Measurements from ENCODE around the gene UBE2D3. TPM values are rescaled to one million over a fixed set of nuclear protein-coding genes. Genes with fewer than 3 reads are reported as not detected.
A peak's percentile ranks its signal among the peaks of the same experiment; 100 is the strongest.
"Not testable (repeated sequence)": the region's sequence is repeated elsewhere in the genome, so short reads cannot be mapped to it uniquely, and the experiment has no call there.

The UBE2D3 gene
- total RNA-seq, 1 donor, result 487 TPM

DNA sequence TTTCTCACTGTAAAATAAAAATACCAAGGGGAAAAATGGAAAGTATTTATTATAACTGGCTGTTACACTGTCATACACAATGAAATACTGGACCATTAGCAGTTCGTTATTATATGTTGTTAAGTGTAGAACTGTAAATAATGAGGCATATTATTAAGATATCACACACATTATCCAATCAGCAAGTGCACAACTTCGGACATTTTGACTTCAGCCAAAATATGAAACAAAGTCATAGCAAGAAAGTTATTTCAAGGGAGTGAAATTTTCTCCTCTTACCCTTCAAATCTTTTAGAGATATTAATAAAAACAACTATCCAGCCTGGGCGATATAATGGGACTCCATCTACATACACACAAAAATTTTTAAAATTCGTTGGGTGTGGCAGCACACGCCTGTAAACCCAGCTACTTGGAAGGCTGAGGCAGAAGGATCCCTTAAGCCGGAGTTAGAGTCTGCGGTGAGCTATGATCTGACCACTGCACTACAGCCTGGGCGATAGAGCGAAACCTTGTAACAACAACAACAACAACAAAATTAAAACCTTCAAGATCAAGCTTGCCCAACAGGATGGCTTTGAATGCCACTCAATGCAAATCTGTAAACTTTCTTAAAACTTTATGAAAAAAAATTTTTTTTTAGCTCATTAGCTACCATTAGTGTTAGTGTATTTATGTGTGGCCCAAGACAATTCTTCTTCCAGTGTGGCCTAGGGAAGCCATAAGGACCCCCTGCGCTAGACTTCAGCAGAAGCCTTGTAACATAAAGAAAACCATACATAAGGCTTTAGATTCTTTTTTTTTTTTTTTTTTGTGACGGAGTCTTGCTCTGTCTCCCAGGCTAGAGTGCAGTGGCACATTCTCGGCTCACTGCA is 40.2 kb upstream of the UBE2D3 start:
- TF ChIP-seq, protein P1, sequence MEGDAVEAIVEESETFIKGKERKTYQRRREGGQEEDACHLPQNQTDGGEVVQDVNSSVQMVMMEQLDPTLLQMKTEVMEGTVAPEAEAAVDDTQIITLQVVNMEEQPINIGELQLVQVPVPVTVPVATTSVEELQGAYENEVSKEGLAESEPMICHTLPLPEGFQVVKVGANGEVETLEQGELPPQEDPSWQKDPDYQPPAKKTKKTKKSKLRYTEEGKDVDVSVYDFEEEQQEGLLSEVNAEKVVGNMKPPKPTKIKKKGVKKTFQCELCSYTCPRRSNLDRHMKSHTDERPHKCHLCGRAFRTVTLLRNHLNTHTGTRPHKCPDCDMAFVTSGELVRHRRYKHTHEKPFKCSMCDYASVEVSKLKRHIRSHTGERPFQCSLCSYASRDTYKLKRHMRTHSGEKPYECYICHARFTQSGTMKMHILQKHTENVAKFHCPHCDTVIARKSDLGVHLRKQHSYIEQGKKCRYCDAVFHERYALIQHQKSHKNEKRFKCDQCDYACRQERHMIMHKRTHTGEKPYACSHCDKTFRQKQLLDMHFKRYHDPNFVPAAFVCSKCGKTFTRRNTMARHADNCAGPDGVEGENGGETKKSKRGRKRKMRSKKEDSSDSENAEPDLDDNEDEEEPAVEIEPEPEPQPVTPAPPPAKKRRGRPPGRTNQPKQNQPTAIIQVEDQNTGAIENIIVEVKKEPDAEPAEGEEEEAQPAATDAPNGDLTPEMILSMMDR (IDR thresholded peaks at IDR 0.05; ENCODE audit: insufficient read depth, low read length), result no peak
- DNase-seq (ENCODE audit: low read depth), result no peak
- peak overlapping the region; percentile 92 for H3K4me3 ChIP-seq (ENCODE audit: low read depth, low read length)

DNA sequence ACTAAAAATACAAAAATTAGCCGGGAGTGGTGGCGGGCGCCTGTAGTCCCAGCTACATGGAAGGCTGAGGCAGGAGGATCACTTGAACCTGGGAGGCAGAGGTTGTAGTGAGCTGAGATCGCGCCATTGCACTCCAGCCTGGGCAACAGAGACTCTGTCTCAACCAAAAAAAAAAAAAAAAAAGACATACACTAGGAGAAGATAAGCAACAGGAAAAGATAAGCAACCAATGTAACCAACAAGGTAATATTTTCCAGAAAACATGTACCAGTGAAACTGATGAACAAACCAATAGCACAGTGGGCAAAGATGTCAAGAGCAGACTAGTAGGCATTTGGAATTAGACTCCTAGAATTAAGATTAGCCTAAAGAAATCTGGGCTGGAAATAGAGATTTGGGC is 38.0 kb upstream of the UBE2D3 start:
- H3K4me3 ChIP-seq (ENCODE audit: low read depth, low read length); DNase-seq (ENCODE audit: low read depth): not testable (repeated sequence)

DNA sequence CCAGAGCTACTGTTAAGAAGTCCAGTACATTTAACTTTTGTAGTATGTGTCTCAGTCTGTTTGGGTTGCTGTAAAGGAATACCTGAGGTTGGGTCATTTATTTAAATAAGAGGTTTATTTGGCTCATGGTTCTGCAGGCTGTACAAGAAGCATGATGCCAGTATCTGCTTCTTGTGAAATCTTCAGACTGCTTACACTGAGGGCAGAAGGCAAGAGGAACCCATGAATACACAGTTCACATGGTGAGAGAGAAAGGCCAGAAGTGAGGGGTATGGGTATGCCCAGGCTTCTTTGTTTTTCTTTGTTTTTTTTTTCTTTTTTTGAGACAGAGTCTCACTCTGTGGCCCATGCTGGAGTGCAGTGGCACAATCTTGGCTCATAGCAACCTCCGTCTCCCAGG is 35.4 kb upstream of the UBE2D3 start:
- no peak overlapping the region for H3K4me3 ChIP-seq (ENCODE audit: low read depth, low read length)
- TF ChIP-seq, protein P1 (IDR thresholded peaks at IDR 0.05; ENCODE audit: insufficient read depth, low read length), result no peak
- DNase-seq (ENCODE audit: low read depth), result no peak

DNA sequence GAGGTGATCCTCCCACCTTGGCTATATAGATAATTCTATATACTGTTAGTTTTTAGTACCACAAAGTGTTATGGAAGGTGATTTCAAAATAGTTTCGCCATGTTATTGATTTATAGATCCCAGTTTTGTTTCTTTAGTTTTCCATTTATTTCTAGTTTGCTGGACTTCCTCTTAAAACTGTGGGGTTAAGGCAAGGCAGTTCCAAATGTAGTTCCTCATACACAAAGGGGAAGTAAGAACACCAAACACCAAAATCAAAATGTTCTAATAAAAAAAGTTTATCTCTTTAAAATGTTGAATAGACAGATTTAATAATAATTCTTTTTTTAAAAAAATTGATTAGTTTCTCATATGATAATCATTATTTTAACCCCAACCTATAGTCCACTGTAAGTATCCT is 34.7 kb upstream of the UBE2D3 start:
- no peak overlapping the region for H3K4me3 ChIP-seq (ENCODE audit: low read depth, low read length)
- TF ChIP-seq, protein P1 (IDR thresholded peaks at IDR 0.05; ENCODE audit: insufficient read depth, low read length), result no peak
- DNase-seq (ENCODE audit: low read depth), result no peak

DNA sequence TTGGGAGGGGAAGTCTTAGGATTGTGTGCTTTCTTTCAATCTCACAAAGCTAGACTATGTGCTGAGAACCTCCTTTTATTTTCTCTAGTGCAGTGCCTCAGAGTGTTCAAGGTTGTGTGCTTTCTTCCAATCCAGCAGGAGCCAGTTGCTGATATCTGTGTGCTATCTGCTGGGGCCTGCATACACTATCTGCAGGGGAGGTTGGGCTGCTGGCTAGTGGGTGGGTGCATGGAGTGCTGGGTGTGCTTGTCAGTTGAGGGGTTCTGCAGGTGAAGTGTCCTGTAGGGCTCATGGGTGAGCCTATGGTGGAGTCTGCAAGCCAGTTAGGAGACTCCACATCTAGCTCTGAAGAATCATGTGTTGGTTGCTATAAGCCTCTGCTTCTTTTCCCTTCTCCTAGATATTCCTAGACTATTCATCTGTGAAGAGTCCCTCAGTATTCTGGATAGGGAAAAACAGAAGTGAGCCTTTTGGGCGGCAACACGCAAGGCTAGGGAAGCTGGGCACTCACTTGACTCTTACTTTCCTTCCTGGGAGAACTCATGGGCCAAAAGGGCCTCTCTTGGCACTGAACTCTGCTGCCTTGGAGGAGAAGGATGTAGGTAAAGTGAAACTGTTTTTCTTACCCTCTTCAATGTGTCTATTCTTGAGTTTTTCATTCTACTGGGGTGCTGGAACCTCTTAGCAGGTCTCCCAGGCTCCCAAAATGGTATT is 33.4 kb upstream of the UBE2D3 start:
- DNase-seq (ENCODE audit: low read depth), result no peak
- TF ChIP-seq, protein P1 (IDR thresholded peaks at IDR 0.05; ENCODE audit: insufficient read depth, low read length), result no peak
- H3K4me3 ChIP-seq (ENCODE audit: low read depth, low read length), result no peak overlapping the region

DNA sequence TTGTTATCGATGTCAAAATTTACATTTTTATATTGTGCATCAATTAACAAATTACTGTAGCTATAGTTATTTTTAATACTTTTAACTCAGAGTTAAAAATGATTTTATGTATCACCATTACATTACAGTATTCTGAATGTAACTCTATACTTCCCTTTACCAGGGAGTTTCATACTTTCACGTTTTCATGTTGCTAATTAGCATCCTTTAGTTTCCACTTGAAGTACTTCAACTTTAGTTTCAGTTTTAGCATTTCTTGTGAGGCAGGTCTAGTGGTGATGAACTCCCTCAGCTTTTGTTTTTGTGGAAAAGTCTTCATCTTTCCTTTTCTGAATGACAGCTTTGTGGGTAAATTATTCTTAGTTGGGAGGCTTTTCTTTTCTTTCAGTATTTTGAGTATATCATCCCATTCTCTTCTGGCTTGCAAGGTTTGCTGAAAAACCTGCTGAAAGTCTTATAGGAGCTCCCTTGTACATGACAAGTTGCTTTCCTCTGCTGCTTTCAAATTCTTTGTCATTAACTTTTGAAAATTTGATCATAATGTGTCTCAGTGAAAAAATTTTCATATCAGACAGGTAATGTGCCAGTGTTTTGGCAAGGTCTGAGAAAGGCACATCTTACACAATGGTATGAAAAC is 31.6 kb upstream of the UBE2D3 start:
- TF ChIP-seq, protein P1 (IDR thresholded peaks at IDR 0.05; ENCODE audit: insufficient read depth, low read length), result no peak
- DNase-seq (ENCODE audit: low read depth), result no peak
- no peak overlapping the region for H3K4me3 ChIP-seq (ENCODE audit: low read depth, low read length)

DNA sequence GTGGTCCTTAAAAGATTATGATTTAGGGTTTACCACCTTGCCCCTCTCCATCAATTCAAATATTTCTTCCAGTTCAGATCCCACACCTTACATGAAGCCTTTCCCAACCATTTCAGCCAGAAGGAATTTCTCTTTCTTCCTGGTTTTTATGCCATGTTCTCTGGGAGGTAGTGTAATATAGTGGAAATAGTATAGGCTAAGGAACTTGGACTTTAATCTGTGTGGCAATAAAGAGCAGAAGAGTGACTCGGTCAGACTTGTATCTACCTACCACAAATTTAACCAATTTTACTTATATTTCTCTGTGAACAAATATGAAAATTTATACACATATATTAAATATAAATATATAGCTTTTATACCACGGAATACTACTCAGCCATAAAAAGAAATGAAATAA is 23.0 kb upstream of the UBE2D3 start:
- TF ChIP-seq, protein P1 (IDR thresholded peaks at IDR 0.05; ENCODE audit: insufficient read depth, low read length), result no peak
- no peak overlapping the region for H3K4me3 ChIP-seq (ENCODE audit: low read depth, low read length)
- no peak for DNase-seq (ENCODE audit: low read depth)

Measured in fibroblast of the aortic adventitia (primary cell).